CD4-positive, alpha-beta memory T cell (primary cell): ENCODE results near the gene NIFK. TPM values are rescaled to one million over a fixed set of nuclear protein-coding genes. Genes with fewer than 3 reads are reported as not detected.

Source experiments
- CTCF ChIA-PET: fragments of 350-600 bp; sonication (Branson Sonifier 250); formaldehyde crosslinking; loops from one replicate; lab custom pipeline; 2021; ENCODE audit warnings: inconsistent platforms; ENCODE audit not compliant: partially characterized antibody; lab: Charles Lee
- POLR2A ChIA-PET: fragments of 350-600 bp; sonication (Branson Sonifier 250); formaldehyde crosslinking; loops from one replicate; lab custom pipeline; 2021; ENCODE audit not compliant: partially characterized antibody; lab: Charles Lee
- DNase-seq, 5 donors: peaks; one replicate each; pipeline versions ENCODE4 v3.0.0 to v3.0.0-alpha.2; 2020 to 2022; ENCODE audit warnings: mixed read lengths in 1 of 5
- H3K27ac ChIP-seq: one replicate; pipeline ENCODE4 v1.7.0; 2013; ENCODE audit warnings: low read depth, low read length
- H3K27me3 ChIP-seq: 2 replicates; pipeline ENCODE4 v1.7.0; 2013; ENCODE audit warnings: mild to moderate bottlenecking, low read length, moderate library complexity; ENCODE audit not compliant: insufficient read depth
- H3K36me3 ChIP-seq: 2 replicates; pipeline ENCODE4 v1.7.0; 2013; ENCODE audit warnings: mild to moderate bottlenecking, low read length, moderate library complexity; ENCODE audit not compliant: insufficient read depth
- H3K4me1 ChIP-seq: 2 replicates; pipeline ENCODE4 v1.7.0; 2013; ENCODE audit warnings: mild to moderate bottlenecking, low read length, moderate library complexity; ENCODE audit not compliant: insufficient read depth
- H3K4me3 ChIP-seq, 2 donors: one replicate each; pipeline ENCODE4 v1.7.0; 2013; ENCODE audit warnings: low read length in 2 of 2, mild to moderate bottlenecking in 1 of 2
- H3K9me3 ChIP-seq, 2 donors: one replicate each; pipeline ENCODE4 v1.7.0; 2013; ENCODE audit warnings: low read length in 2 of 2, control low read depth in 1 of 2; ENCODE audit not compliant: control insufficient read depth in 1 of 2
- H3K27ac Mint-ChIP-seq, 7 donors: one replicate each; pipeline ENCODE4 v1.8.0; 2020 to 2021; ENCODE audit warnings: mixed read lengths in 7 of 7, mild to moderate bottlenecking in 6 of 7, inconsistent platforms in 3 of 7, moderate library complexity in 3 of 7
- H3K27me3 Mint-ChIP-seq, 2 donors: one replicate each; pipeline ENCODE4 v1.8.0; 2020 to 2021; ENCODE audit warnings: mixed read lengths in 2 of 2
- H3K36me3 Mint-ChIP-seq, 2 donors: one replicate each; pipeline ENCODE4 v1.8.0; 2020 to 2021; ENCODE audit warnings: mixed read lengths in 2 of 2, inconsistent platforms in 1 of 2, mild to moderate bottlenecking in 1 of 2
- H3K4me1 Mint-ChIP-seq, 4 donors: one replicate each; pipeline ENCODE4 v1.8.0; 2020 to 2021; ENCODE audit warnings: mixed read lengths in 4 of 4, mild to moderate bottlenecking in 1 of 4
- H3K4me3 Mint-ChIP-seq, 8 donors: one replicate each; pipeline ENCODE4 v1.8.0; 2020 to 2021; ENCODE audit warnings: mixed read lengths in 8 of 8, mild to moderate bottlenecking in 7 of 8, moderate library complexity in 6 of 8, inconsistent platforms in 3 of 8
- H3K9me3 Mint-ChIP-seq, 8 donors: one replicate each; pipeline ENCODE4 v1.8.0; 2020 to 2021; ENCODE audit warnings: mixed read lengths in 8 of 8, mild to moderate bottlenecking in 5 of 8, inconsistent platforms in 3 of 8, moderate library complexity in 1 of 8
- intact Hi-C: fragments of 100-400 bp; cut with micrococcal nuclease; formaldehyde crosslinking; loops from one replicate; pipeline ENCODE4 v1.15.1; 2023
- polyA plus RNA-seq, 2 donors: library from polyadenylated mRNA; unstranded; fragments of 300-500 nt; fragmentation: Illumina TruSeq; gene quantifications; one replicate each; pipeline ENCODE4 v1.2.3, GENCODE V29; 2021
- total RNA-seq, 2 experiments: library from RNA; stranded (reverse); gene quantifications; one replicate each; pipeline ENCODE4 v1.2.3, GENCODE V29; 2021

The NIFK gene
- total and polyA plus RNA-seq, 4 experiments from 2014 or later, result 61.6 to 82.5 (median 63.5) TPM

- H3K36me3 Mint-ChIP-seq, result peaks cover 0 to 27% of the 10 kb centered on the region in 2 donors
- no peaks in the 10 kb centered on the region for H3K9me3 ChIP-seq
- no peaks in the 10 kb centered on the region for H3K27me3 ChIP-seq
- peak overlapping the region; percentile 79 to 99 (median 92) for H3K27ac Mint-ChIP-seq
- peaks cover 0 to 2% (median 0%) of the 10 kb centered on the region in 8 donors for H3K9me3 Mint-ChIP-seq
- H3K27ac ChIP-seq, result peak overlapping the region; percentile 75
- H3K4me3 Mint-ChIP-seq, result peak overlapping the region; percentile 85 to 99 (median 93)
- no peak for DNase-seq
- H3K4me1 ChIP-seq, result peaks cover 24% of the 10 kb centered on the region
- intact Hi-C loops, result loop anchor here (1.0 kb wide), 3 partner anchors 18 to 225 kb away; partner anchors contain the start of genes CLASP1 and RNU4ATAC
- no peaks in the 10 kb centered on the region for H3K36me3 ChIP-seq
- POLR2A ChIA-PET, result interaction anchor here (1.7 to 3.0 kb wide), 3 partner anchors 18 to 224 kb away, joined by 15 to 31 read pairs (median 17); partner anchors contain the start of genes CLASP1, NIFK and RNU4ATAC
- CTCF ChIA-PET, result no interaction called here
- H3K4me1 Mint-ChIP-seq, result peaks cover 18 to 42% (median 26%) of the 10 kb centered on the region in 4 donors
- peak overlapping the region; percentile 59 to 98 for H3K4me3 ChIP-seq
- H3K27me3 Mint-ChIP-seq, result no peaks in the 10 kb centered on the region
Measured at GRCh38 chr2:121754851-121755236, 18.2 kb upstream of the NIFK start.

DNA sequence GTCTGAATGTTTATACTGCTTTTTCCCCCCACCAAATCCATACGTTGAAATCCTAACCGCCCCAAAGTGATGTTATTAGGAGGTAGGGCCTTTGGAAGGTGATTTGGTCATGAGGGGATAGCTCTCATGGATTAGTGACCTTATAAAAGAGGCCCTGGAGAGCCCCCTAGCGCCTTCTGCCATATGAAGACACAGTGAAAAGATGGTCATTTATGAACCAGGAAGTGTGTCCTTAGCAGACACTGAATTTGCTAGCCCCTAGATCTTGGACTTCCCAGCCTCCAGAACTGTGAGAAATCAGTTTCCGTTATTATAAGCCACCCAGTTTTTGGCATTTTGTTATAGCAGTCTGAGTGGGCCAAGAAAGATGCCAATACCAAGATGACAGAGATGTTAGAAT is 11.5 kb upstream of the NIFK start:
- no peak overlapping the region for H3K4me3 Mint-ChIP-seq
- Histone ChIP-seq H3K4me1 (no peaks in the 10 kb centered on the region), H3K36me3 (no peaks in the 10 kb centered on the region), H3K9me3 (no peaks in the 10 kb centered on the region), H3K27ac (no peak overlapping the region), H3K4me3 (no peak overlapping the region), H3K27me3 (no peaks in the 10 kb centered on the region)
- H3K27me3 Mint-ChIP-seq, result no peaks in the 10 kb centered on the region
- H3K36me3 Mint-ChIP-seq, result no peaks in the 10 kb centered on the region
- DNase-seq, result no peak
- peaks cover 0 to 2% (median 0%) of the 10 kb centered on the region in 8 donors for H3K9me3 Mint-ChIP-seq
- ChIA-PET POLR2A (no interaction called here), CTCF (interaction anchor here (0.8 kb wide), 1 partner anchor 346 kb away, joined by 3 read pairs; no protein-coding TSS in a partner anchor)
- H3K4me1 Mint-ChIP-seq, result peaks cover 0 to 7% (median 2%) of the 10 kb centered on the region in 4 donors
- H3K27ac Mint-ChIP-seq, result no peak overlapping the region
- intact Hi-C loops, result no loop called here

DNA sequence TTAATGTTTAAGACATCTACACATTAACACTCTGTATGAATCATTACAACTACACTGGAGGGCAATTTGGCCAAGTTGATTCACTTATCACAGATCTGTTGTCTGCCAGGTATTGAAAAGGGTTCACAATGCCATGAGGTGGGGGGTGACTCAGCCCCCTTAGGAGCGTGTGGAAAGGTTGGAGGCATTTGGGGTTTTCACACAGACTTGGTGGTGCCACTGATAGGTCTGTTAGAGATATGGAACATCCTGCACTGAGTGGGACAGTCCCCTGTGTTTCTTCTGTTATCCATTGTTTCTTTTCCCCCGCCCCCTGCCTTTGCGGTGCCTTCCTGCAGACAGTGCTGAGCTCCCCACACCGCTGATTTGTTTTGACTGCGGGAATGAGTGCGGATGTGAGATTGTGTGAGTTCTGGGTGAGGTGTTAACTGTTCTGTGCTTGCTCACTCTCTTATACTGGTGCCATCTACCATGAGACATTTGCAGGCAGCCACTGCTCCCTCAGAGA is 9.4 kb upstream of the NIFK start:
- ChIA-PET POLR2A (no interaction called here), CTCF (no interaction called here)
- Mint-ChIP-seq H3K4me1 (peaks cover 0 to 7% (median 2%) of the 10 kb centered on the region in 4 donors), H3K27ac (peak overlapping the region in 2 of 7 donors; percentile 15 to 55), H3K27me3 (no peaks in the 10 kb centered on the region), H3K9me3 (no peaks in the 10 kb centered on the region), H3K36me3 (no peaks in the 10 kb centered on the region), H3K4me3 (no peak overlapping the region)
- no peaks in the 10 kb centered on the region for H3K27me3 ChIP-seq
- no peaks in the 10 kb centered on the region for H3K4me1 ChIP-seq
- no peaks in the 10 kb centered on the region for H3K36me3 ChIP-seq
- intact Hi-C loops, result no loop called here
- no peaks in the 10 kb centered on the region for H3K9me3 ChIP-seq
- H3K4me3 ChIP-seq, result no peak overlapping the region
- DNase-seq, result peak in 1 of 5 donors; percentile 54
- H3K27ac ChIP-seq, result no peak overlapping the region

- intact Hi-C loops, result no loop called here
Measured at GRCh38 chr2:121741450-121741849, 4.8 kb upstream of the NIFK start.

GRCh38 chr2:121740973-121741372 is 4.3 kb upstream of the NIFK start:
- Mint-ChIP-seq H3K27ac (no peak overlapping the region), H3K9me3 (no peaks in the 10 kb centered on the region), H3K4me1 (peaks cover 1 to 26% (median 17%) of the 10 kb centered on the region in 4 donors), H3K4me3 (peak overlapping the region in 3 of 8 donors; percentile 16 to 21 (median 17)), H3K36me3 (peaks cover 0 to 5% of the 10 kb centered on the region in 2 donors), H3K27me3 (no peaks in the 10 kb centered on the region)
- CTCF ChIA-PET, result no interaction called here
- POLR2A ChIA-PET, result no interaction called here
- intact Hi-C loops, result no loop called here
- Histone ChIP-seq H3K27ac (no peak overlapping the region), H3K27me3 (no peaks in the 10 kb centered on the region), H3K4me1 (peaks cover 9% of the 10 kb centered on the region), H3K4me3 (no peak overlapping the region), H3K9me3 (no peaks in the 10 kb centered on the region), H3K36me3 (no peaks in the 10 kb centered on the region)
- no peak for DNase-seq

More at GRCh38 chr2:121741450-121741849, 4.8 kb upstream of the NIFK start:
- ChIA-PET CTCF (no interaction called here), POLR2A (no interaction called here)
- Histone ChIP-seq H3K9me3 (no peaks in the 10 kb centered on the region), H3K4me3 (no peak overlapping the region), H3K4me1 (peaks cover 9% of the 10 kb centered on the region), H3K36me3 (no peaks in the 10 kb centered on the region), H3K27ac (no peak overlapping the region), H3K27me3 (no peaks in the 10 kb centered on the region)
- Mint-ChIP-seq H3K27me3 (no peaks in the 10 kb centered on the region), H3K27ac (no peak overlapping the region), H3K4me1 (peaks cover 1 to 27% (median 16%) of the 10 kb centered on the region in 4 donors), H3K36me3 (peaks cover 0 to 3% of the 10 kb centered on the region in 2 donors), H3K4me3 (peak overlapping the region in 1 of 8 donors; percentile 17), H3K9me3 (no peaks in the 10 kb centered on the region)
- no peak for DNase-seq

- intact Hi-C loops, result loop anchor here (1.0 to 10.0 kb wide), 4 partner anchors 37 to 239 kb away; partner anchors contain the start of gene CLASP1
- Histone ChIP-seq H3K9me3 (no peaks in the 10 kb centered on the region), H3K27ac (peak overlapping the region; percentile 80), H3K36me3 (peaks cover 18% of the 10 kb centered on the region), H3K4me3 (peak overlapping the region; percentile 80 to 88), H3K4me1 (peaks cover 31% of the 10 kb centered on the region), H3K27me3 (no peaks in the 10 kb centered on the region)
- peak in 1 of 5 donors; percentile 14 for DNase-seq
- Mint-ChIP-seq H3K27ac (peak overlapping the region; percentile 94 to 98 (median 97)), H3K4me1 (peaks cover 18 to 57% (median 36%) of the 10 kb centered on the region in 4 donors), H3K4me3 (peak overlapping the region; percentile 94 to 99 (median 98)), H3K27me3 (no peaks in the 10 kb centered on the region), H3K9me3 (no peaks in the 10 kb centered on the region), H3K36me3 (peaks cover 16 to 32% of the 10 kb centered on the region in 2 donors)
- ChIA-PET CTCF (interaction anchor here (0.5 to 2.4 kb wide), 6 partner anchors 17 to 239 kb away, joined by 3 to 7 read pairs (median 3); partner anchors contain the start of gene RNU4ATAC), POLR2A (interaction anchor here (0.6 to 3.6 kb wide), 8 partner anchors 10 to 205 kb away, joined by 3 to 63 read pairs (median 20); partner anchors contain the start of genes CLASP1, RNU4ATAC and TSN)
Measured at GRCh38 chr2:121736140-121736461, 574 bp downstream of the NIFK start.

DNA sequence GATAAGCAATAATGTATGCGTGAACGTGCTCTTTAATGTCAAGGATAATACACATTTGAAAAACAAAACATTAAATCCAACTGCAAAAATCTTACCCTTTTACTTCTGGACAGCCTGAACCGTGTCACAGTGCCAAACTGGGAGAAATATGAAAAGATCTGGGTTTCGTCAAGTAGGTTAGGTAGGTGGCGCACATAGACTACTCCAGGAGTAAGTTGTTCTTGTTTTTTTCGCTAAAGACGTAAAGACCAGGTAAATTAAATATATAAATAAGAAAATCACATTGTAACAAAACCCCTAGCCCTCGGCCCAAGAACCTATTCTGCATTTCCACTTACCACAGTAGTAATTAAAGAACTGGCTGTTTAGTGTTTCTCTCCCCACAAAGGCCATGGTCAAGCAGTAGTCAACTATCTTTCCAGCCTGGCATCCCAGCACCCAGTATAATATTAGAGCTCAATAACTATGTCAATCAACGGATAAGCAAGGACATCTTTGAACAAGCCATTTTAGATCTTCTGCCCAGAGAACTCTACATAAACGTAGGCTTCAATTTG is 1.1 kb downstream of the NIFK start:
- Mint-ChIP-seq H3K4me3 (peak overlapping the region; percentile 94 to 99 (median 98)), H3K9me3 (no peaks in the 10 kb centered on the region), H3K36me3 (peaks cover 21 to 37% of the 10 kb centered on the region in 2 donors), H3K4me1 (peaks cover 18 to 58% (median 38%) of the 10 kb centered on the region in 4 donors), H3K27ac (peak overlapping the region; percentile 94 to 98 (median 97)), H3K27me3 (no peaks in the 10 kb centered on the region)
- intact Hi-C loops, result loop anchor here (1.0 to 10.0 kb wide), 4 partner anchors 36 to 239 kb away; partner anchors contain the start of gene CLASP1
- DNase-seq, result peak in 1 of 5 donors; percentile 14
- H3K4me3 ChIP-seq, result peak overlapping the region; percentile 80 to 88
- ChIA-PET POLR2A (interaction anchor here (0.6 to 3.6 kb wide), 7 partner anchors 10 to 205 kb away, joined by 5 to 63 read pairs (median 27); partner anchors contain the start of genes CLASP1, RNU4ATAC and TSN), CTCF (interaction anchor here (0.5 to 2.4 kb wide), 8 partner anchors 9 to 239 kb away, joined by 3 to 7 read pairs (median 3); partner anchors contain the start of gene RNU4ATAC)
- no peaks in the 10 kb centered on the region for H3K27me3 ChIP-seq
- H3K27ac ChIP-seq, result peak overlapping the region; percentile 80
- peaks cover 31% of the 10 kb centered on the region for H3K4me1 ChIP-seq
- peaks cover 19% of the 10 kb centered on the region for H3K36me3 ChIP-seq
- H3K9me3 ChIP-seq, result no peaks in the 10 kb centered on the region
